HG03280 (cell line): ENCODE results near the gene MYL7.

Experiments used
- ATAC-seq: cut with Tn5 transposase; IDR thresholded peaks from one replicate; pipeline ENCODE4 v1.9.1; 2021; ENCODE audit warnings: mild to moderate bottlenecking, moderate library complexity; ENCODE audit not compliant: unreplicated experiment

Gene MYL7

GRCh38 chr7:44112997-44113763, 28.0 kb downstream of the MYL7 start:
- ATAC-seq = no peak

DNA sequence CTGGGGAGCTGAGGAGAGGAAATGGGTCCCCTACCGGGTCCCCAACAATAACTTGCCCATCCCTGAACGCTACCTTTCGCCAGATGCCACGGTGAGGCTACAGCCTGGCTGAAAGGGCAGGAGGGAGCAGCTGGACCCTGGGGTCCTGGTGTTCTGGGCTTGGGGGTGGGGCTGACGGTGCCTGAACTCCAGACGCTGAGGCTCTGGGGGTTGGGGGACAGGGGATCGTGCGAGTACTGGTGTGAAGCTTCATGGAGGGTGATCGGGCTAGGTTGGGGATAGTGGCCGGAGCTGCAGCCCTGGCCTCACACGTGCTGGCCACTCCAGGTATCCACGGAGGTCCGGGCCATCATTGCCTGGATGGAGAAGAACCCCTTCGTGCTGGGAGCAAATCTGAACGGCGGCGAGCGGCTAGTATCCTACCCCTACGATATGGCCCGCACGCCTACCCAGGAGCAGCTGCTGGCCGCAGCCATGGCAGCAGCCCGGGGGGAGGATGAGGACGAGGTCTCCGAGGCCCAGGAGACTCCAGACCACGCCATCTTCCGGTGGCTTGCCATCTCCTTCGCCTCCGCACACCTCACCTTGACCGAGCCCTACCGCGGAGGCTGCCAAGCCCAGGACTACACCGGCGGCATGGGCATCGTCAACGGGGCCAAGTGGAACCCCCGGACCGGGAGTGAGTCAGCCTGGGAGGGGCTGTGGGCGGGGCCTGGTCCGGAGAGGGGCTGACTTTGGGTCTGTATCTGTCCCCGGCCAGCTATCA, 28.7 kb downstream of the MYL7 start:
- ATAC-seq = no peak

DNA sequence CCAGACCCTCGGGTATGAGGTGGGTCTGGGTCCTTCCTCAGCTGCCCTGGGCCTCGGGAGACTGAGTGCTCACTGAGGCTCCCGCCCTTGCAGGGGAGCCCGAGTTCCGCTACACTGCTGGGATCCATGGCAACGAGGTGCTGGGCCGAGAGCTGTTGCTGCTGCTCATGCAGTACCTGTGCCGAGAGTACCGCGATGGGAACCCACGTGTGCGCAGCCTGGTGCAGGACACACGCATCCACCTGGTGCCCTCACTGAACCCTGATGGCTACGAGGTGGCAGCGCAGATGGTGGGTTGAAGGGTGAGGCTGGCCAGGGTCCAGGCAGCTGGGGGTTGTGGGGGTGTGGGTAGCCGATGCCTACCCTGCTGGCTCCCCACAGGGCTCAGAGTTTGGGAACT, 29.4 kb downstream of the MYL7 start:
- no peak for ATAC-seq

DNA sequence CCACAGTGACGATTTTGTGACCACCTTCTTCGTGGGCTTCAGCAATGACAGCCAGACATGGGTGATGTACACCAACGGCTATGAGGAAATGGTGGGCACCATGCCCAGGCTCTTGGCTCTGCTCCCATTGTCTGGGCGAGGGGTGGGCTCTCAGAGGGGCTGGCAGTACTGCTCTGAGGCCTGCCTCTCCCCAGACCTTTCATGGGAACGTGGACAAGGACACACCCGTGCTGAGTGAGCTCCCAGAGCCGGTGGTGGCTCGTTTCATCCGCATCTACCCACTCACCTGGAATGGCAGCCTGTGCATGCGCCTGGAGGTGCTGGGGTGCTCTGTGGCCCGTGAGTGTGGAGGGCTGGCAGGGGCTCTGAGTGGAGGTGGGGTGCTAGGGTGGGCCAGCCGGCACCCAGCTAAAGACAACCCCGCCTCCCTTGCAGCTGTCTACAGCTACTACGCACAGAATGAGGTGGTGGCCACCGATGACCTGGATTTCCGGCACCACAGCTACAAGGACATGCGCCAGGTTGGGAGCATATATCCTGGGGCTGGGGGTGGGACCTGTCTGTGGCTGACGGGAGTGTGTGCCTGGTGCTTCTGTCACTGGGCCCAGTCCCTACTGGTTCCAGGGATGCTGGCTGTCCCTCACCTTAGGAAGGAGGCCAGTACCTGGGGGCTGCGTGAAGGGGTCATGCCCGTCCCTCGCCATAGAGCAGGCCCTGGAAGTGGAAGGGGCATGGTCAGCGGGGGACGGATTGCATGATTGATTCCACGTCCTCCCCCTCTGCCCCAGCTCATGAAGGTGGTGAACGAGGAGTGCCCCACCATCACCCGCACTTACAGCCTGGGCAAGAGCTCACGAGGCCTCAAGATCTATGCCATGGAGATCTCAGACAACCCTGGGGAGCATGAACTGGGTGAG, 30.2 kb downstream of the MYL7 start:
- ATAC-seq = no peak

GRCh38 chr7:44109991-44110390, 31.1 kb downstream of the MYL7 start:
- ATAC-seq = no peak

DNA sequence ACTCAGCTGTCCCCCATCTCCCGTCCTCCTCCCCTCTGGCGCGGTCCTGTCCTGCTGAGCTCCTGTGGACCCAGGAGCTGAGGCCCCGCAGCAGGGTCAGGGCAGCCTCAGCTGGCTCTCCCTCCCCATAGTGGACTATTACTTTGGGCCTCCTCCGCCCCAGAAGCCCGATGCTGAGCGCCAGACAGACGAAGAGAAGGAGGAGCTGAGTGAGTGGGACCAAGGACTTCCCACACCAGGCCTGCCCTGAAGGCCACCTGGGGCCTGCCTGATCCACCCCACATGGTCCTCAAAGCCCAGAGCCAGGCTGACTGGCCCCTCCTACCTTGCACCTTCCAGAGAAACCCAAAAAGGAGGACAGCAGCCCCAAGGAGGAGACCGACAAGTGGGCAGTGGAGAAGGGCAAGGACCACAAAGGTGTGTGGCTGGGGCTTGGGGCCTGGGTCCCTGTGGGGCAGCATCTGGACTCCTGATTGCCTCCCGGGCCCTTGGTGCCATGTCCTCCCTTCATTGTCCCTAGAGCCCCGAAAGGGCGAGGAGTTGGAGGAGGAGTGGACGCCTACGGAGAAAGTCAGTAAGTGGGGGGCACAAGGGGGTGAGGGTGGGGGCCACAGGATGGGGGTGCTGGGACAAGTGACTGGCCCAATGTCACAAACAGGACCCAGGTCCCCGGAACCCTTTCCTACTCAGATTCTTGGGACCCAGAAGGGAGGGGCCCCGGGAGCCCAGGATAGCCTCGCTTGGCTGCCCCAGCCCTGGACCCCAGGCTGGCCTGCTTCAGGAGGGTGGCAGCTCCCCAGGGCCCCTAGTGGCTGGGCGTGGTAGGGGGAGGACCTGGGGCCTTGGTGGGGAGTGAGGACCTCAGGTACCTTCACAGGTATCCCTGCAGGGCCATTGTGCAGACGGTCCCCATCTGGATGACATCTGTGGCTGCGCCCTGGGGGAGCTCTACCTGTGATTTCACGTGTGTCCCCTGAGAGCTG, 32.1 kb downstream of the MYL7 start:
- no peak for ATAC-seq

DNA sequence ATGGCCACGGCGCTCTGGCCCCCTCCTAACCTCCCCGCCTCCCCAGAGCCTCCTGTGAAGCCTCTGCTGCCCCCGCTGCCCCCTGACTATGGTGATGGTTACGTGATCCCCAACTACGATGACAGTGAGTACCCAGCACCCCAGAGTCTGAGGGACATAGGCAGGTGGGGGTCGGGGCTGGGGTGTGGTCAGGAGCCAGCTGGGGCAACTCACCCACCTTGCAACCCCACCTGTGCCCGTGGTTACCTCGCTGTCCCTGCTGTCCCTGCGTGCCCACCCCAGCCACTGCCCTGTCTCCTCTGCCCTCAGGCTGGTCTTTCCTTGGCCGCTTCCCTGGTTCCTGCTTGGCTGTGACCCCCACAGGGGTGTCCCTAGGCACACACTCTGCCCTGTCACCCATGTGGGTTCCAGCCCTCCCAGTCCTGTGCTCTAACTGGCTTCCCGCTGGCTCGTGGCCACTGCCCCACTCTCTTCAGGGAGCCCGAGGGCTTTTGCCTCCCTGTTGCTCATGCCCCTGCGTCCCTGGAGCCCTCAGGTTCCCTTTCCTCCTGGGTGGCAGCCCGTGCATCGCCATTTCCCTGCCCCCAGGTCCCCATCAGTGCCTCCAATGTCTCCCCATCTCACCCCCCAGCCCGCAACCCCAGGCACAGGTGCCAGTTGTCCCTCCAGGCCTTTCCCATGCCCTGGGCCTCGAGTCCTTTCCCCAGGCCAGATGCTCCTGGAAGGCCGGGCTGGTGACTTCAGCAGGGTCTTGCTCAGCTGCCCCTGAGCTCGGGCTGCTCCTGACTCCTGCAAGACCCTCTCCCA, 33.0 kb downstream of the MYL7 start:
- ATAC-seq = no peak

DNA sequence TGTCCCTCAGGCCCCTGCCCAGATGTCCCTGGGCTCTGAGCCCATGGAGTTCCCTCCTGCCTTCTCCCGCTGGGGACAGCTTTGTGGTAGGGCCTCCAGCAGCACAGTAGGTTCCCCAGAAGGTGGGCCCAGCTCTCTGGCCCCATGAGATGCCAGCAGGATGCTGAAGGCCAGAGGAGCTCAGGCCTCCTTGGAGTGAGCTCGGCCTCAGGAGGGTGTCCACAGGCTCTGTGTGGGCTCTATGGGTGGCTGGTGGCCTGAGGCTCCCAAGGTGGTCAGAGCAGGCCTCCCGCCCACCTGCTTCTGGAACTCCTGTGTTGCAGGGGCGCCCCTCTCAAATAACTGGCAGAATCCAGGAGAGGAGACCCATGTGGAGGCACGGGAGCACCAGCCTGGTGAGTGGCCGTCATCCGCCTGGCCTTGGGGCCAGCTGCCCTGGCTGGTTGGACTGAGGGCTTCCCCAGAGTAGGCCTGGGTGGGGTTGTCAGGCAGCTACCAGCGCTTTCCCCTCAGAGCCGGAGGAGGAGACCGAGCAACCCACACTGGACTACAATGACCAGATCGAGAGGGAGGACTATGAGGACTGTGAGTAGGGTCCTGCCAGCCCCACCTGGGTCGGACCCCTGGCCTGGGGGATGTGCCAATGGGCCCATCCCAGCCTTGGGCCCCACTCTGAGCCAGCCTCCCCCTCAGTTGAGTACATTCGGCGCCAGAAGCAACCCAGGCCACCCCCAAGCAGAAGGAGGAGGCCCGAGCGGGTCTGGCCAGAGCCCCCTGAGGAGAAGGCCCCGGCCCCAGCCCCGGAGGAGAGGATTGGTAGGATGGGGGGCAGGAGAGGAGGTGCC, 33.8 kb downstream of the MYL7 start:
- no peak for ATAC-seq

- ATAC-seq = no peak
Observed at GRCh38 chr7:44106311-44107065, 34.6 kb downstream of the MYL7 start.

DNA sequence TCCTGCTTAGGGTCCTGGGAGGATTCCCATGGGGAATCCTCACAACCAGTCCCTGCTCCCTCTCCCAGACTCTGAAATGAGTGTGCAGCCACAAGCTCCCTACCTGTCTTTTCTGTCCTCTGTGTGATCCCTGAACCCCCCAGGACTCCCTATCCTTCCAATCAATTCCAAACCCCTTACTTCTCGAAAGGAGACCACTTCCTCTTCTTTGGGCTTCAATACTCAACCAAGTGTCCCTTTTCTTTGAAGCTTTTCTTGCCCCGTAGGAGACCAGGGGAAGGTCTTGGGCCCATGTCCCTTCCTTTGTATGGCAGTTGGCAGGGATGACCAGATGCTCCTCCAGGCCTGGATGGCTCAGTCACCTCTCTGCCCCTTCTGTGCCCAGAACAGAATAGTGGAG, 35.3 kb downstream of the MYL7 start:
- ATAC-seq = no peak

GRCh38 chr7:44104860-44105771, 36.0 kb downstream of the MYL7 start:
- no peak for ATAC-seq

DNA sequence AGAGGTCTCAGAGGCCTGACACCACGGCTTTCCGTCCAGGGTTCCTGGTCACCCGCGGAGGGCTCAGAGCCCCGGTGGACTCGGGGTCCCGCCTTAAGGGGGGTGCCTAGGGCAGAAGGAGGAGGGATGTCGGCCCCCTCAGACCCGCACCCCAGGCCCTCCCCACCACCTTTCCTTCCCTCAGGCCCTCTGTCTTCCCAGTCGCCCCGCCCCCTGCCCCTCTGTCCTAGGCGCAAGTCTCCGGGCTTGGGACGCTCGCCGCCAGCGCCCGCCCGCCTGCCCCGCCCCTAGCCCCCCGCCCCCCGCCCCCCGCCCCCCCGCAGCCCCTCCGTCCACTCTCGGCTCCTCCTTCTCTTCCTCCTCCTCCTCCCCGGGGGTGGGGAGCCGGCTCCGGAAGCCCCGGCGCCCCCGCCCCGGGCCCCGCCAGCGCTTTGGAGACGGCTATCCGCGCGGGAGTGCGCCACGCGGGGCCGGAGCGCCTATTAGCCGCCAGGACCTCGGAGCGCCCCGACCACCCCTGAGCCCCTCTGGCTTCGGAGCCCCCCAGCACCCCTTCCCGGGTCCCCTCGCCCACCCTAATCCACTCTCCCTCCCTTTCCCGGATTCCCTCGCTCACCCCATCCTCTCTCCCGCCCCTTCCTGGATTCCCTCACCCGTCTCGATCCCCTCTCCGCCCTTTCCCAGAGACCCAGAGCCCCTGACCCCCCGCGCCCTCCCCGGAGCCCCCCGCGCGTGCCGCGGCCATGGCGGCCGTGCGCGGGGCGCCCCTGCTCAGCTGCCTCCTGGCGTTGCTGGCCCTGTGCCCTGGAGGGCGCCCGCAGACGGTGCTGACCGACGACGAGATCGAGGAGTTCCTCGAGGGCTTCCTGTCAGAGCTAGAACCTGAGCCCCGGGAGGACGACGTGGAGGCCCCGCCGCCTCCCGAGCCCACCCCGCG, 36.9 kb downstream of the MYL7 start, which contains the start of gene AEBP1:
Gene AEBP1, plus strand, starts transcription at position 423 of the 937 bp plus-strand sequence. Its CDS starts 321 bp downstream, at position 744.
- ATAC-seq = no peak

DNA sequence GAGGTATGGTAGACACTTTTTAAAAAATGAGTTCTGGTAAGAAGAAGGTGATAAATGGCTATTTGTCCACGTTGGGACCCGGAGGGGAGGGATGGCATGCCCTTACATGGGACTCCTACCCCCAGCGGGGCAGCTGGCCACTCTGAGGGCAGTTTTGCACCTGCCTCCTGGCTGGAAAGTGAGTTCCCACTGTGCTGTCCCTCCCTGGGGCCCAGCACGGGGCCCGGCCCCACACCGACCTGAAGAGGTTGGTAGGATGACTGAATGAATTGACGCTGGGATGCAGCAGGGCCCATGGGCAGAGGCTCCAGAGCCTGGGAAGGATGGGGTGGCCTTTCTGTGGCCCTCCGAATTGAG, 37.6 kb downstream of the MYL7 start:
- ATAC-seq = no peak

DNA sequence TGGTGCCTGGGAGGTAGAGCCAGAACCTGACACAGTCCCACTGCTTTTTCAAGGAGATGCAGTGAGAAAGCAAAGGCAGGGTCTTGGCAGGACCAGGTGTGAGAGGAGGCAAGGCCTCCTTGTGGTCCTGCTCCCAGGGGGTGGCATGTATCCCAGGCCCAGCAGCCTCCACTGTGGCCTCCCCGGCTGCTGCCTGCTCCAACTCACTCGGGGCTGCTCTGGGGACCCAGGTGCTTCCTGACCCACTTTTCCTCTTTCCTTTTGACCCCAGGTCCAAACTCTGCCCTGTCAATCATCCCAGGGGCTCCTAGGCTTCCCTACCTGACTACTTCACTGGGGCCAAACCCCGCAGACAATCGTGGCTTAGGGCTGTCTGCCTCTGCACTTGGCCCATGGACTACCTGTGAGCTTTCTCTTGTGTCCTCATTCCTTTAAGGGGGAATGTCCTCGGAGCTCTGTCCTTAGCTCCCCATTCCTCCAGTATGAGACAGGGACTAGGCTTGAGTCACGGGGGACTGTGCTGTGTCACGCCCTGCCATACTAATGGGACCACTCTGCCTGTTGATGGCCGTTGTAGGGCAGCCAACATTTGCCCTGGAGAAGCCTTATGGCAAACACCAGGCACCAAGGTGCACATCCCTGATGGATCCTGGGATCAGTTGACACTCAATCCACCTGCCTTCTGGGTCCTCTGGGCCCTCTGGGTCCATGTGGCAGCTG, 38.1 kb downstream of the MYL7 start:
- ATAC-seq = no peak
